Brain microvascular endothelial cell (primary cell): Measurements from ENCODE around the gene IL15RA.
"Not testable (repeated sequence)": the region's sequence is repeated elsewhere in the genome, so short reads cannot be mapped to it uniquely, and the experiment has no call there.

Experiments
- DNase-seq: peaks from one replicate; pipeline ENCODE4 v3.0.0-alpha.2; 2020
- H3K27ac ChIP-seq: fragments of 250-450 bp; sonication (Bioruptor Pico); 2 replicates; pipeline ENCODE4 v1.5.1; 2020; ENCODE audit warnings: mild to moderate bottlenecking, moderate library complexity
- H3K27me3 ChIP-seq: fragments of 250-450 bp; sonication (Bioruptor Pico); replicated peaks from 2 replicates; pipeline ENCODE4 v1.5.1; 2020; ENCODE audit warnings: mild to moderate bottlenecking
- H3K36me3 ChIP-seq: fragments of 250-450 bp; sonication (Bioruptor Pico); replicated peaks from 2 replicates; pipeline ENCODE4 v1.5.1; 2020; ENCODE audit warnings: mild to moderate bottlenecking
- H3K4me3 ChIP-seq: 2 replicates; pipeline ENCODE4 v1.5.1; 2011; ENCODE audit warnings: low read depth, mild to moderate bottlenecking, control low read depth, low read length, moderate library complexity
- CTCF ChIP-seq: IDR thresholded peaks from 2 replicates; pipeline ENCODE4 v1.5.1; 2011; ENCODE audit warnings: low read depth, mild to moderate bottlenecking, moderate library complexity, low read length, control low read depth, inconsistent platforms; ENCODE audit errors: missing control alignments
- in situ Hi-C: cut with HindIII; loops from 2 replicates; pipeline ENCODE4 v1.10.0; 2017; ENCODE audit warnings: low sequenced_read_pairs, low pct_ligation_motif_present

The IL15RA gene

GRCh38 chr10:5949009-5949759, 28.2 kb downstream of the IL15RA start:
- Histone ChIP-seq H3K27ac (no peak overlapping the region), H3K4me3 (no peak overlapping the region), H3K27me3 (no peaks in the 10 kb centered on the region), H3K36me3 (no peaks in the 10 kb centered on the region)
- in situ Hi-C loops, result no loop called here
- peak; percentile 57 for DNase-seq
- TF ChIP-seq CTCF, result peak; percentile 81

GRCh38 chr10:5948208-5948585, 29.1 kb downstream of the IL15RA start:
- no peak overlapping the region for H3K4me3 ChIP-seq
- DNase-seq, result no peak
- H3K36me3 ChIP-seq, result no peaks in the 10 kb centered on the region
- in situ Hi-C loops, result no loop called here
- no peak for TF ChIP-seq CTCF
- no peak overlapping the region for H3K27ac ChIP-seq
- no peaks in the 10 kb centered on the region for H3K27me3 ChIP-seq

GRCh38 chr10:5947471-5948207, 29.7 kb downstream of the IL15RA start:
- no peak for DNase-seq
- no peak for TF ChIP-seq CTCF
- Histone ChIP-seq H3K4me3 (no peak overlapping the region), H3K27ac (no peak overlapping the region), H3K27me3 (no peaks in the 10 kb centered on the region), H3K36me3 (no peaks in the 10 kb centered on the region)
- in situ Hi-C loops, result no loop called here

GRCh38 chr10:5946786-5947185, 30.6 kb downstream of the IL15RA start:
- in situ Hi-C loops, result no loop called here
- H3K27me3 ChIP-seq, result no peaks in the 10 kb centered on the region
- H3K4me3 ChIP-seq, result no peak overlapping the region
- H3K36me3 ChIP-seq, result no peaks in the 10 kb centered on the region
- no peak for DNase-seq
- TF ChIP-seq CTCF, result no peak
- no peak overlapping the region for H3K27ac ChIP-seq

GRCh38 chr10:5946419-5946775, 30.9 kb downstream of the IL15RA start:
- in situ Hi-C loops, H3K27ac ChIP-seq: not testable (repeated sequence)

GRCh38 chr10:5945561-5946418, 31.6 kb downstream of the IL15RA start:
- no peaks in the 10 kb centered on the region for H3K27me3 ChIP-seq
- H3K27ac ChIP-seq, result peak overlapping the region; percentile 84
- no peak for TF ChIP-seq CTCF
- peak; percentile 37 for DNase-seq
- no peaks in the 10 kb centered on the region for H3K36me3 ChIP-seq
- H3K4me3 ChIP-seq, result no peak overlapping the region
- in situ Hi-C loops, result no loop called here

More at GRCh38 chr10:5946419-5946775, 30.9 kb downstream of the IL15RA start:
- not testable (repeated sequence) for H3K36me3 ChIP-seq, DNase-seq, H3K4me3 ChIP-seq, H3K27me3 ChIP-seq
